Lung (tissue), 12 donors: ENCODE measurements around the gene RNF151. TPM values are rescaled to one million over a fixed set of nuclear protein-coding genes. Genes with fewer than 3 reads are reported as not detected.

Experiments used
- ATAC-seq: fragments of 200-7000 bp; cut with Tn5 transposase; one replicate; pipeline ENCODE4 v1.9.1; 2020; ENCODE audit warnings: moderate number of reproducible peaks; ENCODE audit not compliant: insufficient read depth, low FRiP score
- DNase-seq, 3 donors: peaks; one replicate each; pipeline ENCODE4 v3.0.0-alpha.2; 2013 to 2017
- H3K27ac ChIP-seq, 2 donors: one replicate each; pipeline ENCODE4 v1.5.1; 2013; ENCODE audit warnings: mild to moderate bottlenecking in 2 of 2, moderate library complexity in 2 of 2, control low read depth in 1 of 2, inconsistent platforms in 1 of 2, low read depth in 1 of 2, low read length in 1 of 2
- H3K27me3 ChIP-seq, 3 donors: one replicate each; pipeline ENCODE4 v1.5.1; 2013; ENCODE audit warnings: low read length in 2 of 3; ENCODE audit not compliant: control insufficient read depth in 3 of 3, insufficient read depth in 3 of 3
- H3K36me3 ChIP-seq, 4 donors: one replicate each; pipeline ENCODE4 v1.5.1; 2013; ENCODE audit warnings: low read length in 4 of 4, mild to moderate bottlenecking in 1 of 4, moderate library complexity in 1 of 4; ENCODE audit not compliant: control insufficient read depth in 4 of 4, insufficient read depth in 4 of 4
- H3K4me1 ChIP-seq, 5 donors: one replicate each; pipeline ENCODE4 v1.5.1; 2013; ENCODE audit warnings: low read length in 5 of 5, mild to moderate bottlenecking in 2 of 5, moderate library complexity in 1 of 5; ENCODE audit not compliant: control insufficient read depth in 5 of 5, insufficient read depth in 5 of 5
- H3K4me3 ChIP-seq: one replicate; pipeline ENCODE4 v1.5.1; 2013; ENCODE audit warnings: mild to moderate bottlenecking, control low read depth, moderate library complexity
- H3K9ac ChIP-seq, 2 donors: one replicate each; pipeline ENCODE4 v1.5.1; 2013; ENCODE audit warnings: low read length in 2 of 2, control low read depth in 1 of 2; ENCODE audit not compliant: insufficient read depth in 1 of 2
- H3K9me3 ChIP-seq, 4 donors: one replicate each; pipeline ENCODE4 v1.5.1; 2013; ENCODE audit warnings: low read length in 3 of 4, mild to moderate bottlenecking in 1 of 4, moderate library complexity in 1 of 4; ENCODE audit not compliant: control insufficient read depth in 4 of 4, insufficient read depth in 3 of 4
- WGBS, 2 donors: extraction: QIAGEN DNeasy Blood & Tissue Kit; methylation state at CpG; one replicate each; pipeline ENCODE4 v1.1.7; 2013; 5-methylcytosine and 5-hydroxymethylcytosine counted together
- polyA plus RNA-seq, 2 donors: library from polyadenylated mRNA; stranded (reverse); fragments of 200-250 nt; gene quantifications; one replicate each; pipeline ENCODE4 v1.2.1, GENCODE V29; 2013
- total RNA-seq, 2 donors: library from RNA; depleted of rRNA in 1 of 2; stranded (reverse); fragments of >200 nt in 1 of 2; gene quantifications; one replicate each; pipeline ENCODE4 v1.2.1, GENCODE V29; 2014 to 2021
- TF ChIP-seq, protein P1 (sequence below): IDR thresholded peaks from 2 replicates; pipeline ENCODE4 v1.5.1; 2012; ENCODE audit warnings: mild to moderate bottlenecking; ENCODE audit errors: control extremely low read depth, extremely low read depth
- donor health status: control.
- donor health status: control.
- donor health status: Bipolar disorder and iron deficiency.
- donor health status: healthy.
- donor health status: DM: yes; HTN: yes; CAD: no.

RNF151 gene
- total and polyA plus RNA-seq, 4 donors, result 0.15 TPM; not detected in 3

DNA sequence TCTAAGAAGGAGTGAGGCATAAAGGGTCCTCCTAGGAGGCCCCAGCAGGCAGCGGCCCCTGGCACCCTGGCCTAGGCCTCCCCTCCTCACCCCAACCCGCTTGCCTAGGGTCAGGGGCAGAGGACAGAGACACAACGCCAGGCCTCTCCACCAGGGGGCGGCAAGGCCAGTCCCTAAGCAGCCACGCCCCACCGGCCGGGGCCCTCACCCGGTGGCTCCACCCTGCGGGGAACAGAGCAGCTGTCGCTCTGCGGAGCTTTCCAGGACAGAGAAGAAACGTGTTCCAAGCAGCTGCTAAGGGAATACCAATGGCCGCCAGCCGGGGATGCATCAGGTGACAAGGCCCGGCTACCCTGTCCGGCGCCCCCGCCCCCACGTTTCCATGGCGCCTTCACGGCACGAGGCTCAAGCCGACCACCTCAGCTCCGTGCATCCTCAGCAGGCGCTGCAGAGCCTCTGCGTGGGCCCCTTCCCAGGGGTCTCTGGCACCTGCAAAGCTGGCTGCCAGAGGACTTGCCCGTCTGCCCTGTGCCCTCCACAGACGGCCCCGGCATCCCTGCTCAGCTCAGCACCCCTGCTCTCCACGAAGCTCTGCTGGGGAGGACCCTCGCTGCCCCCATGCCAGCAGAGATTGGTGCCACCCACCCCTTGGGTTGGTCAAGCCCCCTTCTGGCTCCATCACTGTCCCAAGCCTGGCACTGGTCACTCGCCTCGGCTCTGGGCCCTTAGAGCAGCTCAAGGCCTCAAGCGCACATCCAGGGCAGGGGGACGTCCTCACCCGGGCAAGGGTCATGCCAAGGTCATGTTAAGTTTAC lies 37.4 kb downstream of the RNF151 start:
- no peak overlapping the region for H3K9ac ChIP-seq
- H3K4me3 ChIP-seq, result no peak overlapping the region
- no peaks in the 10 kb centered on the region for H3K9me3 ChIP-seq
- TF ChIP-seq, protein P1, sequence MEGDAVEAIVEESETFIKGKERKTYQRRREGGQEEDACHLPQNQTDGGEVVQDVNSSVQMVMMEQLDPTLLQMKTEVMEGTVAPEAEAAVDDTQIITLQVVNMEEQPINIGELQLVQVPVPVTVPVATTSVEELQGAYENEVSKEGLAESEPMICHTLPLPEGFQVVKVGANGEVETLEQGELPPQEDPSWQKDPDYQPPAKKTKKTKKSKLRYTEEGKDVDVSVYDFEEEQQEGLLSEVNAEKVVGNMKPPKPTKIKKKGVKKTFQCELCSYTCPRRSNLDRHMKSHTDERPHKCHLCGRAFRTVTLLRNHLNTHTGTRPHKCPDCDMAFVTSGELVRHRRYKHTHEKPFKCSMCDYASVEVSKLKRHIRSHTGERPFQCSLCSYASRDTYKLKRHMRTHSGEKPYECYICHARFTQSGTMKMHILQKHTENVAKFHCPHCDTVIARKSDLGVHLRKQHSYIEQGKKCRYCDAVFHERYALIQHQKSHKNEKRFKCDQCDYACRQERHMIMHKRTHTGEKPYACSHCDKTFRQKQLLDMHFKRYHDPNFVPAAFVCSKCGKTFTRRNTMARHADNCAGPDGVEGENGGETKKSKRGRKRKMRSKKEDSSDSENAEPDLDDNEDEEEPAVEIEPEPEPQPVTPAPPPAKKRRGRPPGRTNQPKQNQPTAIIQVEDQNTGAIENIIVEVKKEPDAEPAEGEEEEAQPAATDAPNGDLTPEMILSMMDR, result peak; percentile 87
- peaks cover 0 to 40% (median 14%) of the 10 kb centered on the region in 5 donors for H3K4me1 ChIP-seq
- H3K27ac ChIP-seq, result no peak overlapping the region
- WGBS, 2 donors, result 35 to 39% methylated on average over 35 to 36 of the region's 36 CpGs
- H3K27me3 ChIP-seq, result no peaks in the 10 kb centered on the region
- DNase-seq, result peak; percentile 88 to 91 (median 90)
- ATAC-seq, result peak; percentile 89
- H3K36me3 ChIP-seq, result peaks cover 3 to 47% (median 21%) of the 10 kb centered on the region in 4 donors

DNA sequence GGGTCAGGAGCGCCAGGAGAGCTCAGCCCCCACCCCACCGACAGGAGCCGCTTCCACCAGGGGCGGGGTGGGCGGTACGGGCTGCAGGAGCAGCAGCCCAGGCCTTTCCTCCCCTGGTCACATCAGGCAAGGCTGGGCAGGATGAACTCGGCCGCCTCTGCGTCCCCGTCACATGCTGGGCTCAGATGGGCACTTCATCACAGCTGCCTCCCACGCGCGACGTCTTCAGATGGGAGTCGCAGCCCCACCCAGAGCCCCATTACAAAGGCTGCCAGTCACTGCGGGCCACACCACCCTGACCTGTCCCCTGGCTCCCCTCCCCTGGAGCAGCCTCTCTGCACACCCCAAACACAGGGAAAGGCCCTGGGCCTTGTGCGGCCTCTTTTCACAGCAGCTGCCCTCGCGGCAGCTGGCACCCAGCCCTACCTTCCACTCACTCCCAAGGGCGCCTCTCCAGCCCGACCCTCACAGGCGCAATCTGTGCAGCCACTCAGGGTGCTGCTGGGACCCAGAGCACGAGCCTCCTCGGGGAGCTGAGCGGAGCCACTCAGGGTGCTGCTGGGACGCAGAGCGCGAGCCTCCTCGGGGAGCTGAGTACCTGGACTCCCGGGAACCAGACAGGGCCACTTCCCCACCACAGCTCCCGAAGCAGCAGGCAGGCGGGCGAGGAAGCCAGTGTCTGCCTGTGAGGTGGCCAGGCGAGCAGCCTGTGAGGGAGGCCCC lies 38.3 kb downstream of the RNF151 start:
- DNase-seq (no peak), ATAC-seq (no peak)
- WGBS, 2 donors, result 64 to 75% methylated on average over 31 to 34 of the region's 34 CpGs
- Histone ChIP-seq H3K4me1 (peaks cover 0 to 40% (median 14%) of the 10 kb centered on the region in 5 donors), H3K36me3 (peaks cover 3 to 38% (median 16%) of the 10 kb centered on the region in 4 donors), H3K27me3 (no peaks in the 10 kb centered on the region), H3K9me3 (no peaks in the 10 kb centered on the region), H3K4me3 (no peak overlapping the region), H3K27ac (no peak overlapping the region), H3K9ac (no peak overlapping the region)
- TF ChIP-seq, protein P1, result no peak

DNA sequence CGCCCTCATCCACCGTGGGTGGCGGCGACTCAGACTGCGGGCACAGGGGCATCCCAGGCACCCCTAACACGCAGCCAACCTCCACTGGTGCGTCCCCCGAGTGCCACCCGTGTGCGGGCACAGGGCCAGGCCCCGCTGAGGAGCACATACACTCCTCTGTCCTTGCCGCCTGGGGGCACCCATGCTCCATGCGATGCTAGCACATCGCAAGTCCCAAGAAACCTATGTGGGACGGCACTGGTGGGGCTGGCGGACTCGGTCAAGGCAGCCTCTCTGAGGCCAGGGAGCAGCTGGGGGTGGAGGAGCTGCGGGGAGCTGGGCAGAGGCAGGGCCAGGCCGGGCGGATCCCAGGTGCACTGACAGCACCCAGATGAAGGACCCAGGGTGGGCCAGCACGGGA lies 39.0 kb downstream of the RNF151 start:
- TF ChIP-seq, protein P1, result peak; percentile 4
- 29 to 60% methylated on average over 20 to 21 of the region's 21 CpGs for WGBS, 2 donors
- H3K9ac ChIP-seq, result no peak overlapping the region
- H3K27me3 ChIP-seq, result no peaks in the 10 kb centered on the region
- H3K27ac ChIP-seq, result no peak overlapping the region
- no peak overlapping the region for H3K4me3 ChIP-seq
- H3K36me3 ChIP-seq, result peaks cover 3 to 33% (median 14%) of the 10 kb centered on the region in 4 donors
- ATAC-seq, result no peak
- DNase-seq, result no peak
- no peaks in the 10 kb centered on the region for H3K9me3 ChIP-seq
- peaks cover 0 to 43% (median 20%) of the 10 kb centered on the region in 5 donors for H3K4me1 ChIP-seq
